22Rv1 (cell line): ENCODE results near the gene RFC4.

Source experiments
- CTCF ChIP-seq: fragments of 450-650 bp; IDR thresholded peaks from 2 replicates; pipeline ENCODE4 v1.5.1; 2017; ENCODE audit warnings: mild to moderate bottlenecking
- ZFX ChIP-seq: fragments of 450-650 bp; IDR thresholded peaks from 2 replicates; pipeline ENCODE4 v1.6.1; 2017; ENCODE audit warnings: antibody characterized with exemption, borderline replicate concordance

GRCh38 chr3:186760141-186760833, 46.0 kb downstream of the RFC4 start:
- TF ChIP-seq CTCF (no peak), ZFX (no peak)
